SK-N-SH (cell line): ENCODE data around the gene YJEFN3. TPM values are rescaled to one million over a fixed set of nuclear protein-coding genes. Genes with fewer than 3 reads are reported as not detected.

Experiments used
- CTCF ChIA-PET: fragments of 300-600, 350-600 bp; formaldehyde crosslinking; extraction: SDS; loops from one replicate; lab custom pipeline; 2021; lab: Yijun Ruan, JAX
- POLR2A ChIA-PET: fragments of 350-600 bp; sonication (Branson Sonifier 250); formaldehyde crosslinking; extraction: SDS; loops from one replicate; lab custom pipeline; 2020; ENCODE audit warnings: antibody characterized with exemption, inconsistent platforms; lab: Yijun Ruan, JAX
- DNase-seq: peaks from one replicate; pipeline ENCODE4 v3.0.0; 2012
- H2AFZ ChIP-seq: fragments of 200-600 bp; sonication (generic); 2 replicates; pipeline ENCODE4 v1.8.1; 2016; ENCODE audit warnings: antibody characterized with exemption, mild to moderate bottlenecking, low read depth
- H3F3A ChIP-seq: fragments of 200-600 bp; sonication (generic); replicated peaks from 2 replicates; pipeline ENCODE3; 2016; ENCODE audit warnings: antibody characterized with exemption, mild to moderate bottlenecking; ENCODE audit not compliant: insufficient read depth
- H3K27ac ChIP-seq, 2 experiments: fragments of 200-500 bp in 1 of 2; fragments of 200-600 bp in 1 of 2; sonication (Bioruptor generic) in 1 of 2; sonication (generic), shearing (Covaris generic) in 1 of 2; 2 replicates each; pipeline versions ENCODE4 v1.5.1 to v1.6.1; 2014 to 2016; ENCODE audit warnings: low read depth in 2 of 2, inconsistent platforms in 1 of 2, low read length in 1 of 2, mild to moderate bottlenecking in 1 of 2, mixed read lengths in 1 of 2
- H3K27me3 ChIP-seq: fragments of 200-600 bp; sonication (generic), shearing (Covaris generic); 2 replicates; pipeline ENCODE4 v1.6.1; 2016; ENCODE audit warnings: mixed run types; ENCODE audit not compliant: insufficient read depth
- H3K36me3 ChIP-seq, 2 experiments: fragments of 200-500 bp in 1 of 2; fragments of 200-600 bp in 1 of 2; sonication (Bioruptor generic) in 1 of 2; sonication (generic) in 1 of 2; replicated peaks in 1 of 2; 2 replicates each; pipeline versions ENCODE3 to v1.5.1; 2014 to 2016; ENCODE audit warnings: low read length in 1 of 2, mild to moderate bottlenecking in 1 of 2; ENCODE audit not compliant: insufficient read depth in 2 of 2, control insufficient read depth in 1 of 2
- H3K4me1 ChIP-seq, 2 experiments: fragments of 200-500 bp in 1 of 2; fragments of 200-600 bp in 1 of 2; sonication (Bioruptor generic) in 1 of 2; sonication (generic), shearing (Covaris generic) in 1 of 2; 2 replicates each; pipeline versions ENCODE4 v1.5.1 to v1.6.1; 2014 to 2016; ENCODE audit warnings: low read depth in 1 of 2, low read length in 1 of 2, mixed run types in 1 of 2; ENCODE audit not compliant: insufficient read depth in 2 of 2, control insufficient read depth in 1 of 2
- H3K4me2 ChIP-seq: fragments of 200-600 bp; sonication (generic), shearing (Covaris generic); 2 replicates; pipeline ENCODE4 v1.6.1; 2017; ENCODE audit warnings: mixed run types
- H3K4me3 ChIP-seq, 2 experiments: fragments of 200-500 bp in 1 of 2; fragments of 200-600 bp in 1 of 2; sonication (Bioruptor generic) in 1 of 2; sonication (generic), shearing (Covaris generic) in 1 of 2; 2 replicates each; pipeline versions ENCODE4 v1.5.1 to v1.8.1; 2014 to 2016; ENCODE audit warnings: low read depth in 2 of 2, inconsistent platforms in 1 of 2, low read length in 1 of 2, mild to moderate bottlenecking in 1 of 2, mixed read lengths in 1 of 2, moderate library complexity in 1 of 2
- H3K79me2 ChIP-seq: fragments of 200-600 bp; sonication (generic); 2 replicates; pipeline ENCODE4 v1.8.1; 2017; ENCODE audit warnings: mild to moderate bottlenecking; ENCODE audit not compliant: insufficient read depth
- H3K9ac ChIP-seq: fragments of 200-600 bp; sonication (generic); 2 replicates; pipeline ENCODE4 v1.6.1; 2017; ENCODE audit warnings: mixed run types
- H3K9me2 ChIP-seq: fragments of 200-600 bp; sonication (generic); 2 replicates; pipeline ENCODE4 v1.6.1; 2017; ENCODE audit warnings: mixed run types
- H3K9me3 ChIP-seq: fragments of 200-600 bp; sonication (generic); 2 replicates; pipeline ENCODE4 v1.6.1; 2017; ENCODE audit warnings: mixed run types, mild to moderate bottlenecking, moderate library complexity
- H4K20me1 ChIP-seq: fragments of 200-600 bp; sonication (generic); 2 replicates; pipeline ENCODE4 v1.6.1; 2017; ENCODE audit warnings: mild to moderate bottlenecking, mixed run types; ENCODE audit not compliant: insufficient read depth
- FOSL2 ChIP-seq: IDR thresholded peaks from 2 replicates; pipeline ENCODE4 v1.4.0; 2012; ENCODE audit warnings: low read depth, mild to moderate bottlenecking, moderate library complexity, borderline replicate concordance
- MXI1 ChIP-seq: IDR thresholded peaks from 2 replicates; pipeline ENCODE4 v1.6.1; 2012; ENCODE audit warnings: mild to moderate bottlenecking, low read depth, low read length, improper control_type of control experiment
- WGBS: methylation state at CpG from one replicate; pipeline ENCODE4 v1.1.6; 2017; ENCODE audit warnings: low lambda C conversion rate; 5-methylcytosine and 5-hydroxymethylcytosine counted together
- polyA plus RNA-seq, 3 experiments: library from polyadenylated mRNA; depleted of rRNA; stranded (reverse); fragments of >200 nt; gene quantifications; 2 replicates each; pipeline ENCODE4 v1.2.3, GENCODE V29; 2012
- TF ChIP-seq, protein P1 (sequence below): fragments of 200-600 bp; sonication (generic); IDR thresholded peaks from 2 replicates; pipeline ENCODE4 v1.6.1; 2017; ENCODE audit warnings: antibody characterized with exemption, mild to moderate bottlenecking, moderate library complexity
- TF ChIP-seq, protein P2 (sequence below): fragments of 150-350 bp; IDR thresholded peaks from 2 replicates; pipeline ENCODE4 v1.6.1; 2016; ENCODE audit warnings: mild to moderate bottlenecking, low read depth, low read length
- TF ChIP-seq, protein P3 (sequence below): IDR thresholded peaks from 2 replicates; pipeline ENCODE4 v1.4.0; 2012; ENCODE audit warnings: low read depth

Gene YJEFN3
- polyA plus RNA-seq, 1 of the 3 experiments (the other 2 are of a cell fraction), result 7.2 TPM

DNA sequence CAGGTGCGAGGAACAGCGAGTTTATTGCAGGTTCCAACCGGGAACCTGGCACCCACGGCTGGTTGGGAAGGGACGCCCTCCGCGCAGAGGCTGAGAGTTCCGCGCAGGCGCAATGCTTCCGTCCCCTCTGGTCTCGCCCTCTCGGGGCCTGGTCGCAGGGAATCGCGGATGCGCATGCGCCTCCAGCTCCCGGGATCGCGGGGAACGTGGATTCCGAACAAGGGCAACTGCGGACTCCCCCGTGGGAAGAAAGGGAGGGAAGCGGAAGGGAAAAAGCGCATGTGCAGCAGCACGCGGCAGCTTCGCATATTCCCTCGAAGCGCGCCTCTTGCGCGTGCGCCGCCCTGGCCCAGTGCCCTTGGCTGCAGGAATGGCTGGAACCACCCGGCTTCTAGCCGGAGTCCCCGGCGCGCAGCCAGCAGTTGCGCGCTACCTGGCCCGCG is 14.5 kb upstream of the YJEFN3 start:
- DNase-seq, result no peak
- ChIA-PET CTCF (no interaction called here), POLR2A (interaction anchor here (0.6 kb wide), 1 partner anchor 15 kb away, joined by 3 read pairs; no protein-coding TSS in a partner anchor)
- H3K4me2 ChIP-seq, result no peak overlapping the region
- H4K20me1 ChIP-seq, result peaks cover 3% of the 10 kb centered on the region; the same call in 1 of the 2 replicates
- H3K27ac ChIP-seq, result no peak overlapping the region
- TF ChIP-seq, protein P1, sequence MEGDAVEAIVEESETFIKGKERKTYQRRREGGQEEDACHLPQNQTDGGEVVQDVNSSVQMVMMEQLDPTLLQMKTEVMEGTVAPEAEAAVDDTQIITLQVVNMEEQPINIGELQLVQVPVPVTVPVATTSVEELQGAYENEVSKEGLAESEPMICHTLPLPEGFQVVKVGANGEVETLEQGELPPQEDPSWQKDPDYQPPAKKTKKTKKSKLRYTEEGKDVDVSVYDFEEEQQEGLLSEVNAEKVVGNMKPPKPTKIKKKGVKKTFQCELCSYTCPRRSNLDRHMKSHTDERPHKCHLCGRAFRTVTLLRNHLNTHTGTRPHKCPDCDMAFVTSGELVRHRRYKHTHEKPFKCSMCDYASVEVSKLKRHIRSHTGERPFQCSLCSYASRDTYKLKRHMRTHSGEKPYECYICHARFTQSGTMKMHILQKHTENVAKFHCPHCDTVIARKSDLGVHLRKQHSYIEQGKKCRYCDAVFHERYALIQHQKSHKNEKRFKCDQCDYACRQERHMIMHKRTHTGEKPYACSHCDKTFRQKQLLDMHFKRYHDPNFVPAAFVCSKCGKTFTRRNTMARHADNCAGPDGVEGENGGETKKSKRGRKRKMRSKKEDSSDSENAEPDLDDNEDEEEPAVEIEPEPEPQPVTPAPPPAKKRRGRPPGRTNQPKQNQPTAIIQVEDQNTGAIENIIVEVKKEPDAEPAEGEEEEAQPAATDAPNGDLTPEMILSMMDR, result no peak
- no peak for TF ChIP-seq MXI1
- TF ChIP-seq, protein P2, sequence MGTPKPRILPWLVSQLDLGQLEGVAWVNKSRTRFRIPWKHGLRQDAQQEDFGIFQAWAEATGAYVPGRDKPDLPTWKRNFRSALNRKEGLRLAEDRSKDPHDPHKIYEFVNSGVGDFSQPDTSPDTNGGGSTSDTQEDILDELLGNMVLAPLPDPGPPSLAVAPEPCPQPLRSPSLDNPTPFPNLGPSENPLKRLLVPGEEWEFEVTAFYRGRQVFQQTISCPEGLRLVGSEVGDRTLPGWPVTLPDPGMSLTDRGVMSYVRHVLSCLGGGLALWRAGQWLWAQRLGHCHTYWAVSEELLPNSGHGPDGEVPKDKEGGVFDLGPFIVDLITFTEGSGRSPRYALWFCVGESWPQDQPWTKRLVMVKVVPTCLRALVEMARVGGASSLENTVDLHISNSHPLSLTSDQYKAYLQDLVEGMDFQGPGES, result no peak
- TF ChIP-seq, protein P3, sequence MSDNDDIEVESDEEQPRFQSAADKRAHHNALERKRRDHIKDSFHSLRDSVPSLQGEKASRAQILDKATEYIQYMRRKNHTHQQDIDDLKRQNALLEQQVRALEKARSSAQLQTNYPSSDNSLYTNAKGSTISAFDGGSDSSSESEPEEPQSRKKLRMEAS, result no peak
- H2AFZ ChIP-seq, result no peak overlapping the region
- H3K9ac ChIP-seq, result no peak overlapping the region
- no peaks in the 10 kb centered on the region for H3K9me2 ChIP-seq
- peaks cover 3% of the 10 kb centered on the region for H3F3A ChIP-seq
- peaks cover 0 to 11% of the 10 kb centered on the region in 2 experiments; a peak in 1 of 4 replicates for H3K4me1 ChIP-seq
- no peak overlapping the region for H3K4me3 ChIP-seq
- H3K79me2 ChIP-seq, result peaks cover 32% of the 10 kb centered on the region
- H3K36me3 ChIP-seq, result peaks cover 3 to 8% of the 10 kb centered on the region in 2 experiments
- WGBS, result 93% methylated on average over 35 of the region's 46 CpGs
- H3K27me3 ChIP-seq, result no peaks in the 10 kb centered on the region
- no peaks in the 10 kb centered on the region for H3K9me3 ChIP-seq

DNA sequence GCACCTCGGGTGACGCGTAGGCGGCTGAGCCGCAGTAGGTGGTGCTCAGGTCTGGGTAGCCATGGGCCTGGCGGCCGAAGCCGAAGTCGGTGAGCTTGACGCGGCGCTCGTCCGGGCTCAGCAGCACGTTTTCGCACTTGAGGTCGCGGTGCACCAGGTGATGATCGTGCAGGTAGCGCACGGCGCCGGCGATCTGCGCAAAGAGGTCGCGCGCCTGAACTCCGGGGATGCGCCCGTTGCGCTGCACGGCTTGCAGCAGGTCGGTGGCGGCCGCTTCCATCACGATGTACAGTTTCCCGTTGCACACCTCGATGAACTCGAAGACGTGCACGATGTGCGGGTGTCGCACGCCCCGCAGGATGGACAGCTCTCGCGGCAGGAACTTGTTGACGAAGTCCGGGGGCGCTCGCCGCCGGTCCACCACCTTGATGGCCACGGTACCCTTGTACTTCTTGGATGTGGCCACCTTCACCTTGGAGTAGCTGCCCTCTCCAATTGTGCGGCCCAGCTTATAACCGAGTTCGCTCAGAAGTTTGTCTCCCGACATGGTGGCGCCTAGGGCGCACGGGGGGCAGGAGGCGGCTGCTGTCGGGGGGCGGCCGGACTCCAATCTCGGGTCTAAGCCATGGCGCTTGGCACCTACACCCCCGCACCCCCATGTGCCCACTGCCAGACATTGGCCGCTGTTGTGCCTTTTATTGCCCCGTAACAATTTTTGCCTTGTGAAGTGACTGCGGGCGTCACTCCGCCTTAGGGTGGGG is 13.7 kb upstream of the YJEFN3 start, which contains the start of gene TSSK6:
Gene TSSK6, minus strand, starts transcription at position 668 of the 761 bp plus-strand sequence. Its CDS starts 121 bp downstream, at position 547.
- Histone ChIP-seq H3K9me2 (no peaks in the 10 kb centered on the region), H3K27me3 (no peaks in the 10 kb centered on the region), H3K4me1 (peaks cover 0 to 11% of the 10 kb centered on the region in 2 experiments; a peak in 1 of 4 replicates), H3K4me2 (peak within 1 kb of the TSS; percentile 88), H3K9me3 (no peaks in the 10 kb centered on the region), H3K4me3 (peak within 1 kb of the TSS; percentile 65 to 95), H4K20me1 (peaks cover 6% of the 10 kb centered on the region; the same call in 1 of the 2 replicates), H3K9ac (peak within 1 kb of the TSS; percentile 84), H2AFZ (peak within 1 kb of the TSS; percentile 79), H3F3A (peaks cover 3% of the 10 kb centered on the region), H3K36me3 (peaks cover 9% of the 10 kb centered on the region in 2 experiments), H3K27ac (peak within 1 kb of the TSS; percentile 50 to 80), H3K79me2 (peaks cover 40% of the 10 kb centered on the region)
- CTCF ChIA-PET, result interaction anchor here (0.7 to 3.1 kb wide), 6 partner anchors 17 to 148 kb away, joined by 3 to 38 read pairs (median 4); partner anchors contain the start of gene GMIP
- WGBS, result 97% methylated on average over 22 of the region's 74 CpGs
- no peak for DNase-seq
- POLR2A ChIA-PET, result interaction anchor here (1.2 to 2.1 kb wide), 6 partner anchors 8 to 154 kb away, joined by 3 to 15 read pairs (median 4); partner anchors contain the start of gene YJEFN3
- TF ChIP-seq FOSL2, result no peak
